NCI-H2171 (cell line): ENCODE results near the gene ZNF778.

Experiments used
- DNase-seq: peaks from one replicate; lab custom pipeline; 2025; lab: John Stamatoyannopoulos, UW

Gene ZNF778

DNA sequence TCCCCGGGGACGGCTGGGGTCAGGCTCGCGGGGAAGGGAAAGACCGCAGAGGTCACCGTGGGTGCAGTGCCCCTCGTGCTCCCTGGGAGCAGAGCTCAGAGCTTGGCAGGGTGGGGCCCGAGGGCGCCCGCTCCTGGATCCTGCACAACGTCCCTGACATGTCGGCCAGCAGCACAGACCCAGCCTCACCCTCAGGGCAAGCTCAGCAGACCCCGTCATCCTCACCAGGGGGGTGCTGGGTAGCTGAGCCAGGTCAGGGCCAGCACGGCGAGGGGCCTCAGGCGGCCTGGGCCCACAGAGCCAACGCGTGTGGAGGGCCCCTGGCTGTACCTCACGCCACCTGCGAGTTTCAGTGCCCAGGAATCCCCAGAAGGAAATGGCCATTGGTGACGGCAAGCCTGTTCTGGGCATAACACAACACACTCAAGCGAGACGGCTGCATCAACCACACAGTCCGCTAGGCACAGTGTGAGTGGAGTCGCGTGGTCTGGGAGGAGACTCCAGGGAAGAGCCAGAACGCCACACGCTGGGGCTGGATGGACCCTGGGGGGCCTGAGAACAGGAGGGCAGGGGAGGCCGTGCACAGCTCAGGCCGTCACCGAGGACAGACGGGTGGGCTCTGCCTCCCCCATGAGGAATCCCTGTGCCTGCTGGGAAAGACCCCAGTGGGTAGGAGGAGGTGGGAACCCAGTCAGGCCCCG lies 60.3 kb downstream of the ZNF778 start:
- DNase-seq = no peak

DNA sequence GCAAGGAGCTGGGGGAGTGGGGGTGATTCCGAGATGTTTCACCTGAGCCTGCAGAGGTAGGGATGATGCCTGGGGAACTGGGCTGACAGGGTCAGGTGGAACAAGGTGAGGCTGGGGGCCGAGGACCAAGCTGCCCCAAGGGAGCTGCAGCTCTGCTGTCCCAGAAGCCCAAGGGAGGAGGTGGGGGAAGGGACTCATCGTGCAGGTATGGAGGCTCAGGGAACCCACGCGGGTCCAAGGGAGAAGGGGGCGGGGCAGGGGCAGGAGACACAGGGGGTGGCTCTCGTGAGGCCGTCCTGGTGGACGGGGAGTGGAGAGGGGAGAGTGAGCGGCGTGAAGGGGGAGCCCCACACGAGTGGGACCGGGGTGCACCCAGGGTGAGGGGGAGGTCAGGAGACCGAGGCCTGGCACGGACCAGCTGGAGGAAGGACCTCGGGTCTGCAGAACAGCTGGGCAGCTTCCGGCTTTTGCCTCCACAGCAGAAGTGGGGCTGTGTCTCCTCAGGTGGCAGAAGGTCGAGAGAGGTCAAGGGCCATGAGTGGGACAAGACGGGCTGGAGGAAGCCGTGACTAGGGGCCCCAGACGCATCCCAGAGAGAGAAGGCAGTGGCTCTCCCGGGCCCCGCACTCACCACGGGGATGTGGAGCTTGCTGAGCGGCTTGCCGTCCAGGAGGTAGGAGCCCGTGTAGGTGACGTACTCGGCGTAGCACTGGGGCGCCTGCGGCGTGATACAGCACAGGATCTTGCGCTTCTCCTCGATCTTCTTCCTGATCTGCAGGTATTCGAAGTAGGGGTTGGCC lies 61.1 kb downstream of the ZNF778 start:
- no peak for DNase-seq

DNA sequence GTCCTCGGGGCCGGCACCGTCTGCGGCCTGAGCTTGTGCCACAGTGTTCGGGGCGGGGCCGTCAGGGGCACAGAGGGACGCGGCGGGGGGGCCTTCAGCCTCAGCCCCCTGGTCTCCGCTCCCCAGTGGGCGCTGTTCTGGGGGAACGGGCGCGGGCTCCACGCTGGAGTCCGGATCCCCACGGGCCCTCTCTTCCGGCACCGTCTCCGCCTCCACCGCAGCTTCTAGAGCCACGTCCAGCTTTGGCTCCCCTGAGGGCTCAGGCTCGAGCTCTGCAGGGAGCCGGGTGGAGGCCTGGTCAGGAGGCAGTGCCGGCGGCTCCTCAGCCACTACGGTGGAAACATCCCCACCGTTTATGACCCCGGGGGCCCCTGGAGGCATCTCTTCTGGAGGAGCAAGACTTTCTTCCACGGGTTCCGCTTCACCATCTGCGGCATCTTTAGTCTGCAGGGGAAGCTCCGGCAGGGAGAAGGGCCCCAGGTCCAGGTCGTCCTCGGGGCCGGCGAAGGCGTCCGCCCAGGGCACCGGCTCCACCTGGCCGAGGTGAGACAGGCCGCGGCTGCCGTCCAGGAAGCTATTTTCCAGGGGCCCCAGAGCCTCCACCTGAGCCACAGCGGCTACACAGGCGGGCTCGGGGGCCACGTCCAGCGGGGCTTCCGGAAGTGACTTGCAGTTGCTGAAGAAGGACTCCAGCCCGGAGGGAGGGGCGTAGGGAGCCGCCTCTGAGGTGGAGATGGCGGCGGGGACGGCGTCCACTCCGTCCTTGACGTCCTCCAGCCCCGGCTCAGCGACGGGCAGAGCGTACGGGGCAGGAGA lies 62.4 kb downstream of the ZNF778 start:
- no peak for DNase-seq

DNA sequence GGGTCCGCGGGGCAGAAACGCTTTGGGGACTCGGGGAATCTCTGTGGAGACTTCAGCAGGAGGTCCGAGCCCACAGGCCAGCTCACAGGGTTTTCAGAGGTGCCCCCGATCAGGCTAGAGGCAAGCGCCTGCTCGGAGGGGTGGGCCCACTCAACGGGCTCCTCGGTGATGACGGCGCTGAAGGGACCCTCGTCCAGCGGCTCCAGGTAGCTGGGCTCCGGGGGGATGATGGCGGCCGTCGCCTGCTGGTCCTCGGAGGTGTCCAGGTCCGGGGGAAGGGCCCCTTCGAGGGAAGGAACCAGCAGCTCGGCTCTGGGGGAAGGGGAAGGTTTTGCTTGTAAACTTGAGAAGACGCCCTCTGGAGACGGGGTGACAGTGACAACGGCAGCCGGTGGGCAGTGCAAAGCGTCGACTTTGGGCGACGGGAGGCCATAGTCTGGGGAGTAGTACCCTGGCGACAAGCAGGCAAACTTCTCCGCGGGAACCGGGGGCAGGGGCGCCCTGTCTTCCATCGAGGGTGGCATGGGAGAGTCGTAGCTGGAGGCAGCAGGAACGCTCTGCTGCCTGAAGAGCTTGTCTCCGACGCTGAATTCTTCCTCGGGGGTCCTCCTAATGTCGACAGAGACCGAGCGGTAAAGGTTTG lies 63.2 kb downstream of the ZNF778 start:
- no peak for DNase-seq

DNA sequence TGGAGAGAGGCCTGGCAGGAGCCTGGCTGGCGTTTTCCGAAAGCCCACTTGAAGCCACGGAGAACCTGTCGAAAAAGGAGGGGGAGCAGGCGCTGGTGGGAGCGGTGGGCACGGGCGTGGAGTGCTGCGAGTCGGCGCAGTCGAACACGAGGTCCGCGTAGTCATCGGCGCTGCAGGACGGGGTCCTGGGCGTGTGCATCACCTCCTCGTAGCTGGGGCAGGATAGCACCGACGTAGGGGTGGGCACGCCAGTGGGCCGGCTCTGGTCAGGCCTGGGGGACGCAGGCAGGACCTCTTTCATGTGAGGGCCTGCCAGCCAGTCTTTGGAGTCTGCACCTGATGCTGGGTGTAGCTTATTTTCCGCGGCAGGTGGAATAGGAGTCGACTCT lies 63.7 kb downstream of the ZNF778 start:
- no peak for DNase-seq

DNA sequence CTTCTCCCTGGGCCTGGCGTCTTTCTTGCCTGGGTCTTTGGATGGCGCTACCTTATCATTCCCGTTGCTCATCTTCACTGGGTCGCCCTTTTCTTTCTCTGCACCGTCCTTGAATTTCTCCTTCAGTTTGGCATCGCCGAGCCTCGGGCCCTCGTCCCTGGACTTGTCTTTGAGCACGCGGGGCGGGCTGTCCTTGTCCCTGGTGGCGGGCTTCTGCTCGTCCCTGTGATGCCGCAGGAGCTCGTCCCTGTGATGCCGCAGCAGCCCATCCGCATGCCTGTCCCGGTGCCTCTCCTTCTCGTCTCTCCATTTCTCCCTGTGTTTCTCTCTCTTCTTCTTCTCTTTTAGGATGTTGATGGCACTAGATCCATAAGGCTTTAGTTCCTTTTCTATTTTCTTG lies 64.3 kb downstream of the ZNF778 start:
- no peak for DNase-seq

DNA sequence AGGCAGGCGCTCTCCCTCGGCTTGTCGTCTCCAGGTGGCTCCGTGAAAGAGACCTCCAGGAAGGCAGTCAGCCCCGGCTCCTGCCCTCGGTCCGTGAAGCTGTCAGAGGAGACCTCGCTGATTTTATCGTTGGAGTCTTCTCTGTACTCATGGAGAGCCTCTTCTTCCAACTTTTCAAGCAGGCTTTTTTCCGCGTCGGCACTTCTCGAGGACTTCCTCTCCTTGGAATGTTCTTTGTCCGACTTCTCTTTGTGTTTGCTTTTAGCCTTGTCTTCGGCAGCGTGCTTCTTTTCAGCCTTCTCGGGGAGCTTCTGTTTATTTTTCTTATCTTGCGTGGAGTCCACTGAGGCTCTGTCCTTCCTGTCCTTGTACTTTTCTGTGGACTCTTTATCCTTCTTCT lies 65.0 kb downstream of the ZNF778 start:
- DNase-seq = no peak

DNA sequence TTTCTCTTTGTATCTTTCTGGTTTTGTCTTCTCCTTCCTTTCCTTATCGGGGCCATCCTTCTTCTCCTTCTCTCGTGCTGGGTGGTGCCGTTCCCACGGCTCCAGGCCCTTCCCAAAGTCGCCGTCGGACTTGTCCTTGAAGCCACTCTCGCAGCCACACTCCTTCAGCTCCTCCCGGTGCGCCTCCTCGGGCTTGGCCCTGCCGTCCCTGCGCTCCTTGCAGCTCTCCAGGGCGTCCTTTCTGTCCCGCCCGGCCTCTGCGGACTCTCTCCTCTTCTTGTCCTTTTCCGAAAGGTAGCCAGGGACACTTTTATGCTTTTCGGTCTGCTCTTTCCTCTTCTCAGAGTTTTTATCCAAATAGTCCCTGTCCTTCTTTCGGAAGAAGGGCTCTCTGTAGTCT lies 65.9 kb downstream of the ZNF778 start:
- DNase-seq = no peak

DNA sequence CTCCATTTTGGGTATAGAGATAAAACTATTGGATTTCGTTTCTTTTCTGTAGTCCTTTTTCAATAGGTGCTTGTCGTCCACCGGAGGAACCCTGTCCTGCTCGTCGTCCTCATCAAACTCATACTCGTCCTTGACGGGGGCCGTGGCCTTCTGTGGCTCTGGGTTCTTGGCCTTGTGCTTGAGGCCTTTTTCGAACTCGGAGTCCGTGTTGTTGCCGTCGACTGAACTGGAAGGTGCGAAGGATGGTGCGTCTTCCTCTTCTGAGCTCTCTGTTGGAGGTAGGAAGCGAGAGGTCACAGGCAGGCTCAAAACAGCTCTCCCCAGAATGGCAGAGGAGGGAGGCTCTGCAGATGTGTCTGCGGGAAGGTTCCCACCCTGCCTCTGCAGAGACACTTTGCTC lies 67.9 kb downstream of the ZNF778 start:
- DNase-seq = no peak

DNA sequence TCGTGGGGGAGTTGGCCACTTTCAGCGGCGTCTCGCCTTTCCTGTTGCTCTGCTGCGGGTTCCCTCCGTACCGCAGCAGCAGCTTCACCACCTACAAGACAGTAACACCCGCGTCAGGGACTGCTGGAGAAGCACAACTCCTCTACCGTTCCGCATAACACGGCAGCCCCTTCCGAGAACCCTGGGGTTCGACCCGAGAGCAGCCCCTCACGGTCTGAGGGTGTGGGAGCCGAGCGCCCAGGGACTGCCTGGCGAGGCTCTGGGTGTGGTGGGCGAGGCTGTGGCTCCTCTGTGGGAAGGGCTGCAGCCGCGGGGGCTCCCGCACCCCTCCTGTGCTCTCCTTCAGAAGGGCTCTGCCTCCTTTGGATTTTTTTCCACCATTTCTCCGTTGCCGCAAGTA lies 68.6 kb downstream of the ZNF778 start:
- DNase-seq = no peak
